Erythroblast (primary cell): Measurements from ENCODE around the gene CASZ1.

Experiments used
- GATA1 ChIP-seq: IDR thresholded peaks from 2 replicates; pipeline ENCODE4 v1.6.1; 2011; ENCODE audit warnings: low read depth, mild to moderate bottlenecking, control low read depth, low read length, moderate library complexity
- POLR2A ChIP-seq: IDR thresholded peaks from 2 replicates; pipeline ENCODE4 v1.6.1; 2011; ENCODE audit warnings: mild to moderate bottlenecking, low read length

- TF ChIP-seq POLR2A: no peak
- TF ChIP-seq GATA1: no peak
Measured at GRCh38 chr1:10638559-10639005, 157.9 kb downstream of the CASZ1 start.
